ENCODE data around the gene MRPL45. TPM values are rescaled to one million over a fixed set of nuclear protein-coding genes. Genes with fewer than 3 reads are reported as not detected.
A peak's percentile ranks its signal among the peaks of the same experiment; 100 is the strongest.

The MRPL45 gene
- total and polyA plus RNA-seq, 2 donors (not counting 1 experiment from before 2014, with no cell fraction given) = 13.1 to 17.6 TPM

DNA sequence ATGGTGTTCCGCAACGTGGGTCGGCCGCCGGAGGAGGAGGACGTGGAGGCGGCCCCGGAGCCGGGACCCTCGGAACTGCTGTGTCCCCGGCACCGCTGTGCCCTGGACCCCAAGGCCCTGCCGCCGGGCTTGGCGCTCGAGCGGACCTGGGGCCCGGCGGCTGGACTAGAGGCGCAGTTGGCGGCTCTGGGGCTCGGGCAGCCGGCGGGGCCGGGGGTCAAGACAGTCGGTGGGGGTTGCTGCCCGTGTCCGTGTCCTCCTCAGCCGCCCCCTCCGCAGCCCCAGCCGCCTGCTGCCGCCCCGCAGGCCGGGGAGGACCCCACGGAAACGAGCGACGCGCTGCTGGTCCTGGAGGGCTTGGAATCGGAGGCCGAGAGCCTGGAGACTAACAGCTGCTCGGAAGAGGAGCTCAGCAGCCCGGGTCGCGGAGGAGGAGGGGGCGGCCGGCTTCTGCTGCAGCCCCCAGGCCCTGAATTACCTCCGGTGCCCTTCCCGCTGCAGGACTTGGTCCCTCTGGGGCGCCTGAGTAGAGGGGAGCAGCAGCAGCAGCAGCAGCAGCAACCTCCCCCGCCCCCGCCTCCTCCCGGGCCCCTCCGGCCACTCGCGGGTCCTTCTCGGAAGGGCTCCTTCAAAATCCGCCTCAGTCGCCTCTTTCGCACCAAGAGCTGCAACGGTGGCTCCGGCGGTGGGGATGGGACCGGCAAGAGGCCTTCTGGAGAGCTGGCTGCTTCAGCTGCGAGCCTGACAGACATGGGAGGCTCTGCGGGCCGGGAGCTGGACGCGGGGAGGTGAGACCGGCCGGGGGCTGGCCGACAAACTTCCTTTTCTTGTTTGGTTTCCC lies 55.5 kb downstream of the MRPL45 start:
- H2AFZ ChIP-seq (ENCODE audit: insufficient read depth, low read depth, low read length, poor library complexity, severe bottlenecking) = peak overlapping the region; percentile 94
- no peaks in the 10 kb centered on the region for H3K27me3 ChIP-seq (replicated peaks in 1 of 4; ENCODE audit: control extremely low read depth in 1 of 4, control insufficient read depth in 3 of 4, insufficient read depth in 4 of 4, low read length in 3 of 4)
- Mint-ChIP-seq H3K27ac (peak overlapping the region; percentile 13), H3K4me1 (peaks cover 33% of the 10 kb centered on the region), H3K27me3 (no peaks in the 10 kb centered on the region), H3K9me3 (ENCODE audit: insufficient read depth) (no peaks in the 10 kb centered on the region), H3K4me3 (peak overlapping the region; percentile 89)
- ATAC-seq (ENCODE audit: low read depth) (no peak), DNase-seq (peak; percentile 47)
- CTCF ChIA-PET = interaction anchor here (1.0 to 11.6 kb wide), 3 partner anchors 13 to 64 kb away, joined by 3 to 323 read pairs (median 4); no protein-coding TSS in a partner anchor
- no peaks in the 10 kb centered on the region for H3K9me3 ChIP-seq (ENCODE audit: control extremely low read depth in 1 of 3, control insufficient read depth in 2 of 3, insufficient read depth in 1 of 3, low read length in 2 of 3)
- peak overlapping the region in 1 of 2 donors; percentile 16 for H3K27ac ChIP-seq (ENCODE audit: low read length in 2 of 2)
- no peaks in the 10 kb centered on the region for H3K36me3 ChIP-seq (replicated peaks in 1 of 2; ENCODE audit: control extremely low read depth in 1 of 2, control insufficient read depth in 1 of 2, extremely low read depth in 1 of 2, insufficient read depth in 2 of 2, low read length in 1 of 2)
- peak overlapping the region; percentile 24 to 78 (median 70) for H3K4me3 ChIP-seq (ENCODE audit: control extremely low read depth in 1 of 5, extremely low read depth in 1 of 5, insufficient read depth in 1 of 5, low read depth in 2 of 5, low read length in 4 of 5)
- TF ChIP-seq CTCF (IDR thresholded peaks at IDR 0.05) (no peak), EZH2 (IDR thresholded peaks at IDR 0.05; ENCODE audit: borderline replicate concordance, insufficient read depth, low read depth, low read length, poor library complexity, severe bottlenecking) (no peak)
- POLR2A ChIA-PET = no interaction called here
- intact Hi-C loops (cut with micrococcal nuclease) = loop anchor here (5.0 kb wide), 2 partner anchors 800 to 1405 kb away; partner anchors contain the start of genes AATF and PLXDC1
- H3K9ac ChIP-seq (ENCODE audit: low read length) = peak overlapping the region; percentile 71
- H3K79me2 ChIP-seq (ENCODE audit: control insufficient read depth, insufficient read depth, low read length) = peaks cover 35% of the 10 kb centered on the region
- peak overlapping the region; percentile 82 for H3K4me2 ChIP-seq (replicated peaks; ENCODE audit: low read depth, low read length, poor library complexity, severe bottlenecking)
- H3K4me1 ChIP-seq (ENCODE audit: control insufficient read depth in 2 of 2, insufficient read depth in 2 of 2, low read length in 2 of 2) = peaks cover 11 to 19% of the 10 kb centered on the region in 2 donors
- WGBS (ENCODE audit: insufficient coverage) = under 1% methylated on average over 71 of the region's 72 CpGs
- H4K20me1 ChIP-seq (ENCODE audit: control insufficient read depth, insufficient read depth, low read length, poor library complexity, severe bottlenecking) = peaks cover 12% of the 10 kb centered on the region

Measured in B cell (primary cell).